Vagina (tissue), 2 donors: ENCODE data around the gene ITPR1. TPM values are rescaled to one million over a fixed set of nuclear protein-coding genes. Genes with fewer than 3 reads are reported as not detected.

ENCODE experiments used
- DNase-seq, 2 donors: peaks; one replicate each; pipeline ENCODE4 v3.0.0-alpha.2; 2017; ENCODE audit errors: extremely low spot score in 2 of 2
- H3K27ac ChIP-seq: fragments of 200-600 bp; sonication (generic); one replicate; pipeline ENCODE4 v1.5.1; 2019
- H3K27me3 ChIP-seq: fragments of 200-600 bp; sonication (generic); one replicate; pipeline ENCODE4 v1.5.1; 2019
- H3K36me3 ChIP-seq, 2 donors: fragments of 200-600 bp; sonication (generic); one replicate each; pipeline ENCODE4 v1.5.1; 2017 to 2019
- H3K4me1 ChIP-seq: fragments of 200-600 bp; sonication (generic); one replicate; pipeline ENCODE4 v1.5.1; 2019
- H3K4me3 ChIP-seq, 2 donors: fragments of 200-600 bp; sonication (generic); 1 replicate in 1 of 2; 2 replicates in 1 of 2; pipeline ENCODE4 v1.5.1; 2016 to 2019
- H3K9me3 ChIP-seq: fragments of 200-600 bp; sonication (generic); one replicate; pipeline ENCODE4 v1.5.1; 2019
- CTCF ChIP-seq, 3 experiments: fragments of 450-650 bp in 2 of 3; fragments of 200-600 bp in 1 of 3; sonication (generic) in 1 of 3; IDR thresholded peaks; one replicate each; pipeline ENCODE4 v1.5.1; 2017 to 2019; ENCODE audit warnings: antibody characterized with exemption in 3 of 3, mild to moderate bottlenecking in 2 of 3, moderate library complexity in 2 of 3
- POLR2A ChIP-seq, 2 donors: fragments of 450-650 bp; IDR thresholded peaks; one replicate each; pipeline ENCODE4 v1.6.1; 2017; ENCODE audit warnings: antibody characterized with exemption in 2 of 2, mild to moderate bottlenecking in 2 of 2, moderate library complexity in 2 of 2
- POLR2AphosphoS5 ChIP-seq, 2 donors: sonication (generic); formaldehyde crosslinking; IDR thresholded peaks; one replicate each; pipeline ENCODE4 v1.9.0; 2017; ENCODE audit warnings: antibody characterized with exemption in 2 of 2, mild to moderate bottlenecking in 2 of 2, low read depth in 1 of 2; ENCODE audit not compliant: insufficient read depth in 1 of 2
- intact Hi-C: fragments of 100-400 bp; cut with DNase I; formaldehyde crosslinking; loops from one replicate; pipeline ENCODE4 v1.15.1; 2023
- total RNA-seq: library from RNA; depleted of rRNA; stranded (reverse); fragments of >200 nt; gene quantifications from one replicate; pipeline ENCODE4 v1.2.3, GENCODE V29; 2016

The ITPR1 gene
- total RNA-seq, 1 donor from 2014 or later, result 108 TPM

- H3K4me1 ChIP-seq, result peaks cover 57% of the 10 kb centered on the region
- DNase-seq, result no peak
- H3K9me3 ChIP-seq, result no peaks in the 10 kb centered on the region
- TF ChIP-seq CTCF (IDR thresholded peaks at IDR 0.05) (no peak), POLR2A (IDR thresholded peaks at IDR 0.05) (no peak), POLR2AphosphoS5 (IDR thresholded peaks at IDR 0.05; ENCODE audit: insufficient read depth in 1 of 2, low read depth in 1 of 2) (no peak)
- intact Hi-C loops, result loop anchor here (5.0 kb wide), 1 partner anchor 235 kb away; the partner anchor contains the start of gene BHLHE40
- H3K4me3 ChIP-seq, result no peak overlapping the region
- peak overlapping the region; percentile 91 for H3K27ac ChIP-seq
- H3K36me3 ChIP-seq, result no peaks in the 10 kb centered on the region
- no peaks in the 10 kb centered on the region for H3K27me3 ChIP-seq
These were observed 249.2 kb downstream of the ITPR1 start for GRCh38 chr3:4742359-4742758.

GRCh38 chr3:4743371-4743770 lies 250.2 kb downstream of the ITPR1 start:
- Histone ChIP-seq H3K27me3 (no peaks in the 10 kb centered on the region), H3K27ac (no peak overlapping the region), H3K9me3 (no peaks in the 10 kb centered on the region), H3K4me1 (peaks cover 55% of the 10 kb centered on the region), H3K4me3 (no peak overlapping the region), H3K36me3 (no peaks in the 10 kb centered on the region)
- intact Hi-C loops, result loop anchor here (5.0 kb wide), 1 partner anchor 234 kb away; the partner anchor contains the start of gene BHLHE40
- no peak for DNase-seq
- TF ChIP-seq CTCF (IDR thresholded peaks at IDR 0.05), result no peak
- TF ChIP-seq POLR2AphosphoS5 (IDR thresholded peaks at IDR 0.05; ENCODE audit: insufficient read depth in 1 of 2, low read depth in 1 of 2), result no peak
- no peak for TF ChIP-seq POLR2A (IDR thresholded peaks at IDR 0.05)

GRCh38 chr3:4744405-4745234 lies 251.5 kb downstream of the ITPR1 start:
- no peak for DNase-seq
- intact Hi-C loops, result loop anchor here (5.0 kb wide), 2 partner anchors 83 to 233 kb away; partner anchors contain the start of gene BHLHE40
- TF ChIP-seq CTCF (IDR thresholded peaks at IDR 0.05) (no peak), POLR2AphosphoS5 (IDR thresholded peaks at IDR 0.05; ENCODE audit: insufficient read depth in 1 of 2, low read depth in 1 of 2) (no peak), POLR2A (IDR thresholded peaks at IDR 0.05) (no peak)

GRCh38 chr3:4745235-4745610 lies 252.1 kb downstream of the ITPR1 start:
- Histone ChIP-seq H3K36me3 (no peaks in the 10 kb centered on the region), H3K27me3 (no peaks in the 10 kb centered on the region), H3K4me3 (no peak overlapping the region), H3K27ac (peak overlapping the region; percentile 28), H3K4me1 (peaks cover 53% of the 10 kb centered on the region), H3K9me3 (no peaks in the 10 kb centered on the region)
- no peak for DNase-seq
- intact Hi-C loops, result loop anchor here (5.0 kb wide), 1 partner anchor 82 kb away; no protein-coding TSS in a partner anchor
- no peak for TF ChIP-seq POLR2AphosphoS5 (IDR thresholded peaks at IDR 0.05; ENCODE audit: insufficient read depth in 1 of 2, low read depth in 1 of 2)
- no peak for TF ChIP-seq CTCF (IDR thresholded peaks at IDR 0.05)
- no peak for TF ChIP-seq POLR2A (IDR thresholded peaks at IDR 0.05)

More at GRCh38 chr3:4744405-4745234, 251.5 kb downstream of the ITPR1 start:
- H3K27ac ChIP-seq, result peak overlapping the region; percentile 63
- H3K9me3 ChIP-seq, result no peaks in the 10 kb centered on the region
- no peaks in the 10 kb centered on the region for H3K36me3 ChIP-seq
- no peak overlapping the region for H3K4me3 ChIP-seq
- no peaks in the 10 kb centered on the region for H3K27me3 ChIP-seq
- H3K4me1 ChIP-seq, result peaks cover 53% of the 10 kb centered on the region
